Trophoblast cell (in vitro differentiated cells and primary cell): ENCODE data around the gene ABHD4.

Experiments
- DNase-seq, 2 donors: peaks; one replicate each; pipeline ENCODE4 v3.0.0-alpha.2; 2016
- H2AFZ ChIP-seq: 2 replicates; pipeline ENCODE4 v1.6.1; 2013; ENCODE audit warnings: low read length, moderate library complexity, mild to moderate bottlenecking; ENCODE audit not compliant: insufficient read depth, poor library complexity
- H2AK5ac ChIP-seq: 2 replicates; pipeline ENCODE4 v1.6.1; 2013; ENCODE audit warnings: mild to moderate bottlenecking, low read length
- H2BK120ac ChIP-seq: 2 replicates; pipeline ENCODE4 v1.6.1; 2013; ENCODE audit warnings: low read length, mild to moderate bottlenecking, moderate library complexity; ENCODE audit not compliant: insufficient read depth, poor library complexity
- H2BK12ac ChIP-seq: 2 replicates; pipeline ENCODE4 v1.6.1; 2013; ENCODE audit warnings: mild to moderate bottlenecking, low read length, moderate library complexity
- H2BK5ac ChIP-seq: 2 replicates; pipeline ENCODE4 v1.6.1; 2013; ENCODE audit warnings: low read length, low read depth, moderate library complexity, mild to moderate bottlenecking; ENCODE audit not compliant: poor library complexity
- H3K14ac ChIP-seq: 2 replicates; pipeline ENCODE4 v1.6.1; 2013; ENCODE audit warnings: mild to moderate bottlenecking, low read length
- H3K18ac ChIP-seq: 2 replicates; pipeline ENCODE4 v1.6.1; 2013; ENCODE audit warnings: mild to moderate bottlenecking, low read length
- H3K23ac ChIP-seq: 2 replicates; pipeline ENCODE4 v1.6.1; 2013; ENCODE audit warnings: low read length
- H3K27ac ChIP-seq: 2 replicates; pipeline ENCODE4 v1.5.1; 2013; ENCODE audit warnings: low read depth, mild to moderate bottlenecking, inconsistent platforms, low read length, moderate library complexity
- H3K27me3 ChIP-seq: 2 replicates; pipeline ENCODE4 v1.6.1; 2013; ENCODE audit warnings: inconsistent platforms, mild to moderate bottlenecking, low read length, moderate library complexity; ENCODE audit not compliant: insufficient read depth
- H3K36me3 ChIP-seq, 2 experiments: 1 replicate in 1 of 2; 2 replicates in 1 of 2; pipeline ENCODE4 v1.6.1; 2013; ENCODE audit warnings: low read length in 2 of 2, mild to moderate bottlenecking in 2 of 2, moderate library complexity in 1 of 2; ENCODE audit not compliant: insufficient read depth in 2 of 2, control insufficient read depth in 1 of 2
- H3K4ac ChIP-seq: 2 replicates; pipeline ENCODE4 v1.6.1; 2013; ENCODE audit warnings: low read depth, mild to moderate bottlenecking, low read length, moderate library complexity
- H3K4me1 ChIP-seq, 2 experiments: 1 replicate in 1 of 2; 2 replicates in 1 of 2; pipeline ENCODE4 v1.6.1; 2013; ENCODE audit warnings: low read length in 2 of 2, mild to moderate bottlenecking in 2 of 2, moderate library complexity in 1 of 2; ENCODE audit not compliant: insufficient read depth in 2 of 2, control insufficient read depth in 1 of 2
- H3K4me2 ChIP-seq: 2 replicates; pipeline ENCODE4 v1.6.1; 2013; ENCODE audit warnings: inconsistent platforms, mild to moderate bottlenecking, low read length, moderate library complexity
- H3K4me3 ChIP-seq: 2 replicates; pipeline ENCODE4 v1.5.1; 2013; ENCODE audit warnings: mild to moderate bottlenecking, low read depth, low read length, inconsistent platforms
- H3K79me1 ChIP-seq: one replicate; pipeline ENCODE4 v1.6.1; 2013; ENCODE audit warnings: low read length
- H3K79me2 ChIP-seq: 2 replicates; pipeline ENCODE4 v1.6.1; 2013; ENCODE audit warnings: low read length, mild to moderate bottlenecking; ENCODE audit not compliant: control insufficient read depth, insufficient read depth, poor library complexity
- H3K9ac ChIP-seq: 2 replicates; pipeline ENCODE4 v1.6.1; 2013; ENCODE audit warnings: mild to moderate bottlenecking, low read length
- H3K9me3 ChIP-seq: 2 replicates; pipeline ENCODE4 v1.6.1; 2013; ENCODE audit warnings: low read depth, mild to moderate bottlenecking, control low read depth, inconsistent platforms, low read length; ENCODE audit not compliant: insufficient read depth
- H4K12ac ChIP-seq: 2 replicates; pipeline ENCODE4 v1.6.1; 2013; ENCODE audit warnings: low read depth, mild to moderate bottlenecking, low read length, moderate library complexity
- H4K8ac ChIP-seq: 2 replicates; pipeline ENCODE4 v1.6.1; 2013; ENCODE audit warnings: low read depth, mild to moderate bottlenecking, low read length, moderate library complexity
- H4K91ac ChIP-seq: one replicate; pipeline ENCODE4 v1.6.1; 2013; ENCODE audit warnings: low read depth, mild to moderate bottlenecking, low read length, moderate library complexity
- WGBS: extraction: QIAGEN DNeasy Blood & Tissue Kit; methylation state at CpG from one replicate; pipeline ENCODE4 v1.1.7; 2013; ENCODE audit warnings: missing lambda C conversion rate; ENCODE audit not compliant: insufficient read length, insufficient coverage; ENCODE audit errors: extremely low coverage; 5-methylcytosine and 5-hydroxymethylcytosine counted together

Gene ABHD4

GRCh38 chr14:22594156-22594716, 3.9 kb upstream of the ABHD4 start:
- Histone ChIP-seq H3K4me1 (peaks cover under 1 to 3% of the 10 kb centered on the region in 2 experiments), H3K18ac (no peak overlapping the region), H3K4ac (no peak overlapping the region), H4K8ac (no peak overlapping the region), H2BK120ac (no peak overlapping the region), H3K9me3 (no peaks in the 10 kb centered on the region), H3K23ac (no peak overlapping the region), H3K27me3 (no peaks in the 10 kb centered on the region), H2BK5ac (no peak overlapping the region), H2BK12ac (no peak overlapping the region), H3K14ac (no peak overlapping the region), H3K27ac (no peak overlapping the region), H3K4me2 (no peak overlapping the region), H4K12ac (no peak overlapping the region), H2AFZ (no peak overlapping the region), H3K79me2 (peaks cover 5% of the 10 kb centered on the region), H3K79me1 (peaks cover 9% of the 10 kb centered on the region), H4K91ac (no peak overlapping the region), H2AK5ac (no peak overlapping the region), H3K4me3 (no peak overlapping the region), H3K36me3 (no peaks in the 10 kb centered on the region), H3K9ac (no peak overlapping the region)
- DNase-seq: no peak
- no CpG with 5 or more reads among the region's 4 CpGs for WGBS

DNA sequence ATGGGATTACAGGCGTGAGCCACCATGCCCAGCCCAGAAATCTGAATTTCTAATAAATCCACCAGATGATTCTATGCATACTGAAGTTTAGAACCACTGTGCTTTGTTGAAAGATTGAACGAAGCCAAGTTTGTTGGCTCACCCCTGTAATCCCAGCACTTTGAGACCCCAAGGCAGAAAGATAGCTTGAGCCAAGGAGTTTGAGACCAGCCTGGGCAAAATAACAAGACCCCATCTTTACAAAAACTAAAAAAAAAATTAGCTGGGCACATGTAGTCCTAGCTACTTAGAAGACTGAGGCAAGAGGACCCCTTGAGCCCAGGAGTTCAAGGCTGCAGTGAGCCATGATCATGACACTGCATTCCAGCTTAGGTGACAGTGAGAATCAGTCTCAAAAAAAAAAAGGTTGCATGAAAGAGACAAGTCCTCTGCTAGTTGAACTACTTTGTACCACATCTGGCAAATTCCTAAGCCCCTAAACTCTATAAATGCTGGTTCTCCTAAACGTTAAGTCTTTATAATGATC, 1.7 kb upstream of the ABHD4 start:
- Histone ChIP-seq H3K23ac (no peak overlapping the region), H2AFZ (no peak overlapping the region), H4K8ac (no peak overlapping the region), H3K4me1 (peaks cover 3 to 7% of the 10 kb centered on the region in 2 experiments), H4K12ac (no peak overlapping the region), H3K4me3 (no peak overlapping the region), H2BK12ac (no peak overlapping the region), H3K79me2 (peaks cover 5% of the 10 kb centered on the region), H3K36me3 (no peaks in the 10 kb centered on the region), H3K4me2 (no peak overlapping the region), H3K27me3 (no peaks in the 10 kb centered on the region), H3K79me1 (peaks cover 12% of the 10 kb centered on the region), H3K27ac (no peak overlapping the region), H2BK120ac (no peak overlapping the region), H3K4ac (no peak overlapping the region), H2BK5ac (no peak overlapping the region), H3K9me3 (no peaks in the 10 kb centered on the region), H2AK5ac (no peak overlapping the region), H3K9ac (no peak overlapping the region), H3K18ac (no peak overlapping the region), H3K14ac (no peak overlapping the region), H4K91ac (no peak overlapping the region)
- no peak for DNase-seq
- no CpG with 5 or more reads among the region's 3 CpGs for WGBS

DNA sequence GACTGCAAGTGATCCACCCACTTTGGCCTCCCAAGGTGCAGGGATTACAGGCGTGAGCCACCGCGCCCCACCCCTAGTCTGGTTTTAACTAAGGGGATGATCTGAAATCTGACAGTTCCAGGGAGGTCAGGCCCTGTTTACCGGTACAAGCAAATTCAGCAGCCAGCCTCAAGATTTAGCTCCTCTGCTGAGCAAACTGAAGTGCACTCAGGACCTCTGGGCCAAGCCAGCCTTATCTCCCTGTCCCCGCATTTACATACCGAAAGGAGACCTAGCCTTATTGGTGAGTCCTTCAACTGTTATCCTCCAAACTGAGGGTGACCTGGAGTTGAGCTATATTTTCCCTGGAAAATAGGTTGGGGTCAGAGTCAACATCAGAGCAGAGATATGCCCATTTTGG, 835 bp upstream of the ABHD4 start:
- Histone ChIP-seq H2AFZ (no peak overlapping the region), H3K36me3 (peaks cover 6 to 8% of the 10 kb centered on the region in 2 experiments), H3K27me3 (no peaks in the 10 kb centered on the region), H3K9me3 (no peaks in the 10 kb centered on the region), H3K4me3 (no peak overlapping the region), H3K4me1 (peaks cover 3 to 7% of the 10 kb centered on the region in 2 experiments), H3K4ac (no peak overlapping the region), H2BK12ac (no peak overlapping the region), H4K12ac (no peak overlapping the region), H2BK5ac (no peak overlapping the region), H2AK5ac (no peak overlapping the region), H2BK120ac (no peak overlapping the region), H3K14ac (no peak overlapping the region), H3K79me1 (peaks cover 12% of the 10 kb centered on the region), H4K8ac (no peak overlapping the region), H3K23ac (no peak overlapping the region), H3K18ac (no peak overlapping the region), H3K4me2 (no peak overlapping the region), H3K27ac (no peak overlapping the region), H4K91ac (no peak overlapping the region), H3K79me2 (peaks cover 5% of the 10 kb centered on the region), H3K9ac (no peak overlapping the region)
- DNase-seq: no peak
- no CpG with 5 or more reads among the region's 6 CpGs for WGBS

GRCh38 chr14:22597771-22598098, 365 bp upstream of the ABHD4 start:
- Histone ChIP-seq H3K14ac (no peak overlapping the region), H3K36me3 (peaks cover 9 to 11% of the 10 kb centered on the region in 2 experiments), H4K8ac (peak overlapping the region; percentile 51), H4K91ac (peak overlapping the region; percentile 13), H3K4me1 (peaks cover 3 to 7% of the 10 kb centered on the region in 2 experiments), H4K12ac (peak overlapping the region; percentile 1), H3K9ac (peak overlapping the region; percentile 47), H2BK5ac (no peak overlapping the region), H2AFZ (peak overlapping the region; percentile 89), H3K79me2 (peaks cover 5% of the 10 kb centered on the region), H3K27ac (no peak overlapping the region), H2BK120ac (no peak overlapping the region), H2AK5ac (no peak overlapping the region), H3K4me2 (peak overlapping the region; percentile 79), H3K9me3 (no peaks in the 10 kb centered on the region), H2BK12ac (peak overlapping the region; percentile 58), H3K27me3 (no peaks in the 10 kb centered on the region), H3K4me3 (peak overlapping the region; percentile 83), H3K23ac (no peak overlapping the region), H3K4ac (no peak overlapping the region), H3K79me1 (peaks cover 12% of the 10 kb centered on the region), H3K18ac (peak overlapping the region; percentile 4)
- peak in 1 of 2 donors; percentile 28 for DNase-seq
- WGBS: no CpG with 5 or more reads among the region's 9 CpGs
